Activated T-cell treated with anti-CD3 and anti-CD28 coated beads, Interleukin-2, amount 50 U/mL, for 24 hours (primary cell): Measurements from ENCODE around the gene SLC9C2.
"Not testable (repeated sequence)": the region's sequence is repeated elsewhere in the genome, so short reads cannot be mapped to it uniquely, and the experiment has no call there.

Source experiments
- DNase-seq: peaks from one replicate; pipeline ENCODE4 v3.0.0-alpha.2; 2020
- H3K27ac Mint-ChIP-seq: 2 replicates; pipeline ENCODE4 v1.8.0; 2020; ENCODE audit warnings: mild to moderate bottlenecking, mixed read lengths
- H3K27me3 Mint-ChIP-seq: 2 replicates; pipeline ENCODE4 v1.8.0; 2020; ENCODE audit warnings: mixed read lengths
- H3K36me3 Mint-ChIP-seq: 2 replicates; pipeline ENCODE4 v1.8.0; 2020; ENCODE audit warnings: low read depth, mixed read lengths
- H3K4me1 Mint-ChIP-seq: 2 replicates; pipeline ENCODE4 v1.8.0; 2020; ENCODE audit warnings: low read depth, mixed read lengths
- H3K4me3 Mint-ChIP-seq: 2 replicates; pipeline ENCODE4 v1.8.0; 2020; ENCODE audit warnings: mild to moderate bottlenecking, moderate library complexity, mixed read lengths
- H3K9me3 Mint-ChIP-seq: 2 replicates; pipeline ENCODE4 v1.8.0; 2020; ENCODE audit warnings: mixed read lengths

The SLC9C2 gene

GRCh38 chr1:173493125-173493524 lies 109.7 kb downstream of the SLC9C2 start:
- H3K4me1 Mint-ChIP-seq, DNase-seq, H3K27ac Mint-ChIP-seq, H3K9me3 Mint-ChIP-seq, H3K27me3 Mint-ChIP-seq, H3K4me3 Mint-ChIP-seq: not testable (repeated sequence)
- H3K36me3 Mint-ChIP-seq = peaks cover 23% of the 10 kb centered on the region

- Mint-ChIP-seq H3K4me3 (no peak overlapping the region), H3K9me3 (peaks cover 3% of the 10 kb centered on the region), H3K36me3 (peaks cover 39% of the 10 kb centered on the region), H3K27ac (no peak overlapping the region), H3K27me3 (no peaks in the 10 kb centered on the region), H3K4me1 (peaks cover 1% of the 10 kb centered on the region)
- DNase-seq = no peak
Observed at GRCh38 chr1:173491508-173491907, 111.4 kb downstream of the SLC9C2 start.

- peaks cover 3% of the 10 kb centered on the region for H3K9me3 Mint-ChIP-seq
- H3K36me3 Mint-ChIP-seq = peaks cover 55% of the 10 kb centered on the region
- H3K27me3 Mint-ChIP-seq = no peaks in the 10 kb centered on the region
- H3K27ac Mint-ChIP-seq = no peak overlapping the region
- peaks cover 1% of the 10 kb centered on the region for H3K4me1 Mint-ChIP-seq
- DNase-seq = no peak
- H3K4me3 Mint-ChIP-seq = no peak overlapping the region
Observed at GRCh38 chr1:173489929-173490328, 112.9 kb downstream of the SLC9C2 start.

GRCh38 chr1:173489149-173489600 lies 113.7 kb downstream of the SLC9C2 start:
- peak overlapping the region; percentile 36 for H3K27ac Mint-ChIP-seq
- H3K9me3 Mint-ChIP-seq = peaks cover 3% of the 10 kb centered on the region
- DNase-seq = no peak
- peaks cover 3% of the 10 kb centered on the region for H3K4me1 Mint-ChIP-seq
- no peak overlapping the region for H3K4me3 Mint-ChIP-seq
- H3K36me3 Mint-ChIP-seq = peaks cover 62% of the 10 kb centered on the region
- no peaks in the 10 kb centered on the region for H3K27me3 Mint-ChIP-seq

GRCh38 chr1:173488001-173488400 lies 114.9 kb downstream of the SLC9C2 start:
- no peak for DNase-seq
- Mint-ChIP-seq H3K9me3 (peaks cover 1% of the 10 kb centered on the region), H3K4me1 (peaks cover 4% of the 10 kb centered on the region), H3K27me3 (no peaks in the 10 kb centered on the region), H3K4me3 (no peak overlapping the region), H3K27ac (no peak overlapping the region), H3K36me3 (peaks cover 71% of the 10 kb centered on the region)

- Mint-ChIP-seq H3K27ac (peak overlapping the region; percentile 10), H3K4me3 (no peak overlapping the region), H3K4me1 (peaks cover 18% of the 10 kb centered on the region), H3K27me3 (no peaks in the 10 kb centered on the region), H3K36me3 (peaks cover 95% of the 10 kb centered on the region), H3K9me3 (no peaks in the 10 kb centered on the region)
- DNase-seq = no peak
Observed at GRCh38 chr1:173485401-173485800, 117.5 kb downstream of the SLC9C2 start.

GRCh38 chr1:173484276-173484675 lies 118.6 kb downstream of the SLC9C2 start:
- H3K27ac Mint-ChIP-seq = no peak overlapping the region
- no peak overlapping the region for H3K4me3 Mint-ChIP-seq
- H3K9me3 Mint-ChIP-seq = no peaks in the 10 kb centered on the region
- H3K4me1 Mint-ChIP-seq = peaks cover 30% of the 10 kb centered on the region
- H3K36me3 Mint-ChIP-seq = peaks cover 96% of the 10 kb centered on the region
- DNase-seq = no peak
- no peaks in the 10 kb centered on the region for H3K27me3 Mint-ChIP-seq

- Mint-ChIP-seq H3K27ac (no peak overlapping the region), H3K9me3 (no peaks in the 10 kb centered on the region), H3K36me3 (peaks cover 93% of the 10 kb centered on the region), H3K27me3 (no peaks in the 10 kb centered on the region), H3K4me3 (no peak overlapping the region), H3K4me1 (peaks cover 45% of the 10 kb centered on the region)
- DNase-seq = no peak
Observed at GRCh38 chr1:173482683-173483082, 120.2 kb downstream of the SLC9C2 start.

- H3K4me3 Mint-ChIP-seq = no peak overlapping the region
- H3K27ac Mint-ChIP-seq = peak overlapping the region; percentile 32
- DNase-seq = no peak
- no peaks in the 10 kb centered on the region for H3K27me3 Mint-ChIP-seq
- H3K36me3 Mint-ChIP-seq = peaks cover 86% of the 10 kb centered on the region
- no peaks in the 10 kb centered on the region for H3K9me3 Mint-ChIP-seq
- peaks cover 46% of the 10 kb centered on the region for H3K4me1 Mint-ChIP-seq
Observed at GRCh38 chr1:173481195-173481772, 121.6 kb downstream of the SLC9C2 start.

GRCh38 chr1:173479649-173480048 lies 123.2 kb downstream of the SLC9C2 start:
- peaks cover 60% of the 10 kb centered on the region for H3K4me1 Mint-ChIP-seq
- peak overlapping the region; percentile 44 for H3K27ac Mint-ChIP-seq
- no peak for DNase-seq
- H3K36me3 Mint-ChIP-seq = peaks cover 70% of the 10 kb centered on the region
- H3K9me3 Mint-ChIP-seq = no peaks in the 10 kb centered on the region
- H3K27me3 Mint-ChIP-seq = no peaks in the 10 kb centered on the region
- peak overlapping the region; percentile 92 for H3K4me3 Mint-ChIP-seq

GRCh38 chr1:173478094-173478674 lies 124.7 kb downstream of the SLC9C2 start:
- DNase-seq = no peak
- peaks cover 73% of the 10 kb centered on the region for H3K4me1 Mint-ChIP-seq

GRCh38 chr1:173477286-173478093 lies 125.4 kb downstream of the SLC9C2 start, which contains the start of gene PRDX6:
Gene PRDX6 (plus strand): TSS chr1:173477335. CDS start chr1:173477398, 63 bp downstream.
- Mint-ChIP-seq H3K27ac (peak within 1 kb of the TSS; percentile 93), H3K36me3 (peaks cover 65% of the 10 kb centered on the region), H3K9me3 (no peaks in the 10 kb centered on the region), H3K4me3 (peak within 1 kb of the TSS; percentile 92), H3K4me1 (peaks cover 70% of the 10 kb centered on the region), H3K27me3 (no peaks in the 10 kb centered on the region)
- no peak for DNase-seq

More at GRCh38 chr1:173478094-173478674, 124.7 kb downstream of the SLC9C2 start:
- Mint-ChIP-seq H3K36me3 (peaks cover 69% of the 10 kb centered on the region), H3K9me3 (no peaks in the 10 kb centered on the region), H3K27ac (peak overlapping the region; percentile 93), H3K4me3 (peak overlapping the region; percentile 92), H3K27me3 (no peaks in the 10 kb centered on the region)

GRCh38 chr1:173476665-173477285 lies 126.1 kb downstream of the SLC9C2 start:
- DNase-seq = peak; percentile 89
- peak overlapping the region; percentile 93 for H3K27ac Mint-ChIP-seq
- H3K4me3 Mint-ChIP-seq = peak overlapping the region; percentile 92
- peaks cover 63% of the 10 kb centered on the region for H3K4me1 Mint-ChIP-seq
- H3K9me3 Mint-ChIP-seq = peaks cover 5% of the 10 kb centered on the region
- no peaks in the 10 kb centered on the region for H3K27me3 Mint-ChIP-seq
- peaks cover 65% of the 10 kb centered on the region for H3K36me3 Mint-ChIP-seq

- Mint-ChIP-seq H3K36me3 (peaks cover 65% of the 10 kb centered on the region), H3K4me1 (peaks cover 60% of the 10 kb centered on the region), H3K27ac (peak overlapping the region; percentile 93), H3K27me3 (no peaks in the 10 kb centered on the region), H3K4me3 (peak overlapping the region; percentile 87), H3K9me3 (peaks cover 10% of the 10 kb centered on the region)
- no peak for DNase-seq
Observed at GRCh38 chr1:173476197-173476664, 126.6 kb downstream of the SLC9C2 start.
